ENCODE results near the gene C1QTNF9B. TPM values are rescaled to one million over a fixed set of nuclear protein-coding genes. Genes with fewer than 3 reads are reported as not detected.

The C1QTNF9B gene
- not detected in 5 replicates for total RNA-seq (2022; extraction: Qiagen RNA extraction)

GRCh38 chr13:23897452-23897919 is at the start of gene C1QTNF9B:
Gene C1QTNF9B (minus strand): TSS chr13:23897502.

GRCh38 chr13:23888658-23889614 is 8.4 kb downstream of the C1QTNF9B start, which contains the start of gene MIPEP:
Gene MIPEP (minus strand): TSS chr13:23889400. CDS start chr13:23889320, 80 bp downstream.

Other genes starting within 250 kb of the C1QTNF9B start
- 17.5 to 27.1 TPM (median 24.9 TPM) in 5 replicates for gene MIPEP, start 8.1 kb downstream of the C1QTNF9B start, total RNA-seq (2022; extraction: Qiagen RNA extraction)

Data from A549 treated with Mapracorat at 1 μM for 4 hours (cell line).